ENCODE data around the gene FAM53B.

DNA sequence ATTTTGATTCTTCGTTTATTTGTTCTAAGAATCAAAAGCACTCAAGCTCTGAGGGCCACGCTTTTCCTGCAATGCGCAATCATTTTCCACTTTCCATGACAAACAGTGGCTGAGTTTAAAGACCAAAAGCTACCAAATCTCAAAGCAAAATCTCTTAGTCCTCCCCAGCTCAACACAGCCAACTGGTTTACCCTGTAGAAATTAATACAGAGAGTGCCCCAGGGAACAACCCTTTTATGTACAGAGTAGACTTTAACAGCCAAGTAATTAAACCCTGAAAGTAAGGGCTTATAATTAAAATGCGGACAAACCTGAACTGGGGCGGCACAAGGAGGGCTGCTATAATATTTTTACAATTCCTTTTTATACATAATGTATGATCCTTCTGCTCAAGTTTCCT, 53.2 kb downstream of the FAM53B start:
- TF ChIP-seq, protein P1, sequence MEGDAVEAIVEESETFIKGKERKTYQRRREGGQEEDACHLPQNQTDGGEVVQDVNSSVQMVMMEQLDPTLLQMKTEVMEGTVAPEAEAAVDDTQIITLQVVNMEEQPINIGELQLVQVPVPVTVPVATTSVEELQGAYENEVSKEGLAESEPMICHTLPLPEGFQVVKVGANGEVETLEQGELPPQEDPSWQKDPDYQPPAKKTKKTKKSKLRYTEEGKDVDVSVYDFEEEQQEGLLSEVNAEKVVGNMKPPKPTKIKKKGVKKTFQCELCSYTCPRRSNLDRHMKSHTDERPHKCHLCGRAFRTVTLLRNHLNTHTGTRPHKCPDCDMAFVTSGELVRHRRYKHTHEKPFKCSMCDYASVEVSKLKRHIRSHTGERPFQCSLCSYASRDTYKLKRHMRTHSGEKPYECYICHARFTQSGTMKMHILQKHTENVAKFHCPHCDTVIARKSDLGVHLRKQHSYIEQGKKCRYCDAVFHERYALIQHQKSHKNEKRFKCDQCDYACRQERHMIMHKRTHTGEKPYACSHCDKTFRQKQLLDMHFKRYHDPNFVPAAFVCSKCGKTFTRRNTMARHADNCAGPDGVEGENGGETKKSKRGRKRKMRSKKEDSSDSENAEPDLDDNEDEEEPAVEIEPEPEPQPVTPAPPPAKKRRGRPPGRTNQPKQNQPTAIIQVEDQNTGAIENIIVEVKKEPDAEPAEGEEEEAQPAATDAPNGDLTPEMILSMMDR (conservative IDR thresholded peaks at IDR 0.05; ENCODE audit: low read length) = no peak
- TF ChIP-seq EZH2phosphoT487 (IDR thresholded peaks at IDR 0.05; ENCODE audit: borderline replicate concordance, low read depth, low read length) = no peak
